ENCODE measurements around the gene SFRP2. TPM values are rescaled to one million over a fixed set of nuclear protein-coding genes. Genes with fewer than 3 reads are reported as not detected.

Gene SFRP2
- total RNA-seq, 1 donor from 2014 or later = 86.1 TPM

GRCh38 chr4:153747406-153747955 is 41.4 kb downstream of the SFRP2 start:
- no peaks in the 10 kb centered on the region for H3K27me3 ChIP-seq
- no peak overlapping the region for H2AFZ ChIP-seq (replicated peaks)
- H3K4me3 Mint-ChIP-seq = no peak overlapping the region
- H3K36me3 ChIP-seq = no peaks in the 10 kb centered on the region
- peaks cover 22% of the 10 kb centered on the region for H3K4me1 Mint-ChIP-seq
- H4K20me1 ChIP-seq (ENCODE audit: low read depth) = peaks cover 2% of the 10 kb centered on the region
- peaks cover 29% of the 10 kb centered on the region for H3K36me3 Mint-ChIP-seq
- no peak for DNase-seq (ENCODE audit: low spot score)
- H3F3A ChIP-seq (ENCODE audit: low read depth) = no peaks in the 10 kb centered on the region
- H3K9me3 ChIP-seq (ENCODE audit: low read depth) = no peaks in the 10 kb centered on the region
- H3K27me3 Mint-ChIP-seq (ENCODE audit: insufficient read depth, low read depth) = peaks cover 6% of the 10 kb centered on the region
- H3K27ac ChIP-seq = no peak overlapping the region
- no peak overlapping the region for H3K4me3 ChIP-seq
- H3K9me3 Mint-ChIP-seq = no peaks in the 10 kb centered on the region
- no peaks in the 10 kb centered on the region for H3K79me2 ChIP-seq (ENCODE audit: low read depth)
- H3K9ac ChIP-seq = no peak overlapping the region
- no peak overlapping the region for H3K4me2 ChIP-seq
- H3K27ac Mint-ChIP-seq = no peak overlapping the region
- no peaks in the 10 kb centered on the region for H3K4me1 ChIP-seq
- TF ChIP-seq EZH2 (IDR thresholded peaks at IDR 0.05) = no peak
- no peak for TF ChIP-seq CTCF (IDR thresholded peaks at IDR 0.05)
- no peak for TF ChIP-seq EZH2phosphoT487 (IDR thresholded peaks at IDR 0.05)

GRCh38 chr4:153745651-153746050 is 43.2 kb downstream of the SFRP2 start:
- Mint-ChIP-seq H3K27me3 (ENCODE audit: insufficient read depth, low read depth) (peaks cover 6% of the 10 kb centered on the region), H3K27ac (no peak overlapping the region), H3K4me3 (no peak overlapping the region), H3K4me1 (peaks cover 22% of the 10 kb centered on the region), H3K9me3 (peaks cover 12% of the 10 kb centered on the region), H3K36me3 (peaks cover 38% of the 10 kb centered on the region)
- no peak overlapping the region for H3K4me3 ChIP-seq
- H3K79me2 ChIP-seq (ENCODE audit: low read depth) = no peaks in the 10 kb centered on the region
- H3K9me3 ChIP-seq (ENCODE audit: low read depth) = no peaks in the 10 kb centered on the region
- no peak overlapping the region for H3K4me2 ChIP-seq
- H3K9ac ChIP-seq = no peak overlapping the region
- no peak overlapping the region for H2AFZ ChIP-seq (replicated peaks)
- no peak overlapping the region for H3K27ac ChIP-seq
- no peak for TF ChIP-seq EZH2phosphoT487 (IDR thresholded peaks at IDR 0.05)
- TF ChIP-seq EZH2 (IDR thresholded peaks at IDR 0.05) = no peak
- no peak for TF ChIP-seq CTCF (IDR thresholded peaks at IDR 0.05)
- DNase-seq (ENCODE audit: low spot score) = no peak
- no peaks in the 10 kb centered on the region for H3K27me3 ChIP-seq
- H3K36me3 ChIP-seq = peaks cover 9% of the 10 kb centered on the region
- no peaks in the 10 kb centered on the region for H3K4me1 ChIP-seq
- H3F3A ChIP-seq (ENCODE audit: low read depth) = no peaks in the 10 kb centered on the region
- H4K20me1 ChIP-seq (ENCODE audit: low read depth) = peaks cover 2% of the 10 kb centered on the region

GRCh38 chr4:153741541-153741940 is 47.3 kb downstream of the SFRP2 start:
- Mint-ChIP-seq H3K27ac (no peak overlapping the region), H3K9me3 (peaks cover 23% of the 10 kb centered on the region), H3K4me1 (peaks cover 2% of the 10 kb centered on the region), H3K36me3 (peaks cover 51% of the 10 kb centered on the region), H3K4me3 (no peak overlapping the region), H3K27me3 (ENCODE audit: insufficient read depth, low read depth) (peaks cover 6% of the 10 kb centered on the region)
- Histone ChIP-seq H3K27ac (no peak overlapping the region), H3K27me3 (no peaks in the 10 kb centered on the region), H3K79me2 (ENCODE audit: low read depth) (no peaks in the 10 kb centered on the region), H3K36me3 (peaks cover 16% of the 10 kb centered on the region), H3F3A (ENCODE audit: low read depth) (no peaks in the 10 kb centered on the region), H3K4me3 (no peak overlapping the region), H4K20me1 (ENCODE audit: low read depth) (no peaks in the 10 kb centered on the region), H3K9me3 (ENCODE audit: low read depth) (no peaks in the 10 kb centered on the region), H3K4me2 (no peak overlapping the region), H2AFZ (replicated peaks) (no peak overlapping the region), H3K9ac (no peak overlapping the region), H3K4me1 (no peaks in the 10 kb centered on the region)
- TF ChIP-seq EZH2phosphoT487 (IDR thresholded peaks at IDR 0.05) (no peak), EZH2 (IDR thresholded peaks at IDR 0.05) (no peak), CTCF (IDR thresholded peaks at IDR 0.05) (no peak)
- no peak for DNase-seq (ENCODE audit: low spot score)
